Tibial nerve (tissue), 4 donors: ENCODE measurements around the gene CATSPER3.

Experiments
- CTCF ChIP-seq, 5 experiments: fragments of 200-600 bp in 3 of 5; fragments of 450-650 bp in 2 of 5; sonication (generic) in 3 of 5; IDR thresholded peaks; one replicate each; pipeline ENCODE4 v1.5.1; 2016 to 2019; ENCODE audit warnings: antibody characterized with exemption in 5 of 5, mild to moderate bottlenecking in 3 of 5, moderate library complexity in 2 of 5
- EP300 ChIP-seq, 2 donors: sonication (generic); formaldehyde crosslinking; IDR thresholded peaks; one replicate each; pipeline ENCODE4 v1.6.1; 2017; ENCODE audit warnings: antibody characterized with exemption in 2 of 2, mild to moderate bottlenecking in 1 of 2

GRCh38 chr5:134943547-134943946, 24.2 kb upstream of the CATSPER3 start:
- TF ChIP-seq EP300 (IDR thresholded peaks at IDR 0.05): no peak
- no peak for TF ChIP-seq CTCF (IDR thresholded peaks at IDR 0.05)
